ENCODE measurements around the gene PITPNM3.

GRCh38 chr17:6580625-6581024 lies 24.3 kb upstream of the PITPNM3 start:
- TF ChIP-seq CTCF (IDR thresholded peaks at IDR 0.05) (no peak), POLR2A (IDR thresholded peaks at IDR 0.05) (no peak)

All from heart left ventricle (tissue), 13 donors.